Epithelial cell of esophagus (primary cell): Measurements from ENCODE around the gene ESRRA.

Experiments
- DNase-seq: peaks from one replicate; pipeline ENCODE4 v3.0.0; 2010; ENCODE audit warnings: low read depth
- H3K4me3 ChIP-seq: 2 replicates; pipeline ENCODE4 v1.5.1; 2011; ENCODE audit warnings: mild to moderate bottlenecking, low read length, control low read depth
- TF ChIP-seq, protein P1 (sequence below): IDR thresholded peaks from 2 replicates; pipeline ENCODE4 v1.5.1; 2011; ENCODE audit warnings: low read depth, mild to moderate bottlenecking, low read length, control low read depth, inconsistent platforms; ENCODE audit not compliant: insufficient read depth; ENCODE audit errors: missing control alignments

The ESRRA gene

DNA sequence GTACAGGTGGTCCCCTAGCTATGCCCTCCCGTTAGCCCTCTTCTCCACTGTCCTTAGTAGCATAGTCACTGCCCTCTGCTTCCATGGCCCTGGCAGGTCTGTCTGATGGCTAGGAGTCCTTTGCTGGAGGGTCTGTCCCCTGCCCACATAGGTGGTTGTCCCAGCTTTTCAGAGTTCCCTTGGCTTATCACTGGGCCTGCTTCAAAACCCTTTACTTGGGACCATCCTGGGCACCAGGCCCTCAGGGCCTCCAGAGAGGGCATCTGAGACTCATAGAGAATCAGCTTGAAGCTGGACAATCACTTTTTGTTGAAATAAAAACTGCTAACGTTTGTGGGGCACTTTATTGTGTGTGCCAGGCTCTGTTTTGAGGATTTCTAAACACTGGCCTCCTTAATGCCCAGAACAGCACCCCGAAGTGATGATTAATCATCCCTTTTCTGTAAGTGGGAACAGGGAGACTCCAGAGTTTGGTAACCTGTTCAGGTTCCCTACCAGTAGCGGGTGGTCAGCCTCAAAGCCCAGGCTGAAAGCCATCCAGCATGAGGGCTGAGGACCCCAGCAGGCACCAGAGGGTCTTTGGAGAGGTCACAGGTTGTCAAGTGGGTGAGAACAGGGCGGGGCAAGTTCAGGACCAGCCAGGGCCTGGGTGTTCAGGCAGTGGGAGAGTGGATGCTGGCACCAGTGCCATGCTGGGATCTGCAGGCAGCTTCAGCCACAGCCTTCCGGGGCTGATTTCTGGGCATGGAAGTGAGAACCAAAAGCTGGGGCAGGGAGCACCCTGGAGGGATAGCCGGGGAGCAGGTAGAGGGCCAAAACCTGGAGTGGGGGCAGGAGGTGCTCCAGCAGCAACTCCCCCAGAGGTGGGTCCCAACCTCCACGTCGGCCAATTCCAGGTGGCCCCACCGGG is 14.7 kb upstream of the ESRRA start:
- TF ChIP-seq, protein P1, sequence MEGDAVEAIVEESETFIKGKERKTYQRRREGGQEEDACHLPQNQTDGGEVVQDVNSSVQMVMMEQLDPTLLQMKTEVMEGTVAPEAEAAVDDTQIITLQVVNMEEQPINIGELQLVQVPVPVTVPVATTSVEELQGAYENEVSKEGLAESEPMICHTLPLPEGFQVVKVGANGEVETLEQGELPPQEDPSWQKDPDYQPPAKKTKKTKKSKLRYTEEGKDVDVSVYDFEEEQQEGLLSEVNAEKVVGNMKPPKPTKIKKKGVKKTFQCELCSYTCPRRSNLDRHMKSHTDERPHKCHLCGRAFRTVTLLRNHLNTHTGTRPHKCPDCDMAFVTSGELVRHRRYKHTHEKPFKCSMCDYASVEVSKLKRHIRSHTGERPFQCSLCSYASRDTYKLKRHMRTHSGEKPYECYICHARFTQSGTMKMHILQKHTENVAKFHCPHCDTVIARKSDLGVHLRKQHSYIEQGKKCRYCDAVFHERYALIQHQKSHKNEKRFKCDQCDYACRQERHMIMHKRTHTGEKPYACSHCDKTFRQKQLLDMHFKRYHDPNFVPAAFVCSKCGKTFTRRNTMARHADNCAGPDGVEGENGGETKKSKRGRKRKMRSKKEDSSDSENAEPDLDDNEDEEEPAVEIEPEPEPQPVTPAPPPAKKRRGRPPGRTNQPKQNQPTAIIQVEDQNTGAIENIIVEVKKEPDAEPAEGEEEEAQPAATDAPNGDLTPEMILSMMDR, result no peak
- H3K4me3 ChIP-seq, result no peak overlapping the region
- no peak for DNase-seq

DNA sequence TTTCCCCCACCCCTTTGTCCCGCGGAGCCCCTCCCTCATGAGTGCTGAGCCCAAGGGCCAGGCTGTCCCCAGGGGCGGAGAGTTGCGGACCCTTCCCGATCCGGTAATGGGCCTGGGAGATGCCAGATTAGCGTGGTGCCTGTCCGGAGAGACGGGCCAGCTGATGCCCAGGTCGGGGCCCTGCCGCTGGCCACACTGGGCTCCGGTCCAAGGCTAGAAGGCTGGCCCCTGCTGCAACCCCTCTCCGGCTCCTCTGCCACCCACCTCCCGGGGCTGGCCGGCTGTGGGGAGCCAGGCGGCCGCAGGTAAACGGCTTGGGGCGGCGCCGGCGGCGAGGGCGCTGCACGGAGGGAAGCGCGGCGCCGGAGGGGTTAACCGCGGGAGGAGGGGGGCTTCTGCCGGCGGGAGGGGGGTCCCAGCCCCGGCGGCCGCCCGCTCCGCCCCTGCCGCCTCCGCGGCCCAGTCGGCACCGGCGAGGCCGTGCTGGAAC is 14.0 kb upstream of the ESRRA start, which contains the start of gene KCNK4:
TSS of gene KCNK4 (plus strand) at position 41 of the 490 bp plus-strand sequence. CDS start 1,717 bp downstream, outside the sequence.
- DNase-seq, result no peak
- TF ChIP-seq, protein P1, result no peak
- H3K4me3 ChIP-seq, result no peak within 1 kb of the TSS

DNA sequence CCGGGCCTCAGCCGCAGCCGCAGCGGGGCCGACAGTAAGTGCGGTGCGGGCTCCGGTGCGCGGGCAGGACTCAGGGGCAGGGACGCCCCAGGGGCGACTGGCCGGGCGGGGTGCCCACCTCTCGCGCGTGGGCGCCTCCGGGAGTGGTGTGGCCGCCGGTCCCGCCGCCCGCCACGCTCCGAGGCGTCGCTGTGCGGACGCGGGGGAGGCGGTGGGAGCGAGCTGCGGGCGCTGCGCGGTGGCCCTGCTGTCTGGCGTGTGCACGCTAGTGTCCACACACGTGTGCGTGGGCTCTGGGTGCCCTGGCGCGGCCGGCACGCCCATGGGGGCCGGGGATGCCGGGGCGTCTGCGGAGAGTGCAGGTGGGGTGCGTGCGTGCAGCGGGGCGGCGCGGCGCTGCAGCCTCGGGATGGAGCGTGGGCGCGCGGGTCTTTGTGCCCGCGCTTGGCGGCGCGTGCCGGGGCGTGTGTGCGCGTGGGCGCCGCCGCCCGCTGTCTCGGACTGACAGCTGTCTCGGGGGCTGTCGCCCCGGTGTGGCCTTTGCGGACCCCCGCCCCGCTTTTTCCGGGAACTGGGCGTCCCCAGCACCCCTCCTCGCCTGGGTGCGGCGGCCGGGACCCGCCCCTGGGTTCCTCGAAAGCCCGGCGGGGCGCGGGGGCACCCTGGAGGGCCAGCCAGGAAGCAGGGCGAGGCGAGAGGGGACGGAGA is 13.4 kb upstream of the ESRRA start:
- TF ChIP-seq, protein P1, result no peak
- peak overlapping the region; percentile 3 for H3K4me3 ChIP-seq
- DNase-seq, result no peak

DNA sequence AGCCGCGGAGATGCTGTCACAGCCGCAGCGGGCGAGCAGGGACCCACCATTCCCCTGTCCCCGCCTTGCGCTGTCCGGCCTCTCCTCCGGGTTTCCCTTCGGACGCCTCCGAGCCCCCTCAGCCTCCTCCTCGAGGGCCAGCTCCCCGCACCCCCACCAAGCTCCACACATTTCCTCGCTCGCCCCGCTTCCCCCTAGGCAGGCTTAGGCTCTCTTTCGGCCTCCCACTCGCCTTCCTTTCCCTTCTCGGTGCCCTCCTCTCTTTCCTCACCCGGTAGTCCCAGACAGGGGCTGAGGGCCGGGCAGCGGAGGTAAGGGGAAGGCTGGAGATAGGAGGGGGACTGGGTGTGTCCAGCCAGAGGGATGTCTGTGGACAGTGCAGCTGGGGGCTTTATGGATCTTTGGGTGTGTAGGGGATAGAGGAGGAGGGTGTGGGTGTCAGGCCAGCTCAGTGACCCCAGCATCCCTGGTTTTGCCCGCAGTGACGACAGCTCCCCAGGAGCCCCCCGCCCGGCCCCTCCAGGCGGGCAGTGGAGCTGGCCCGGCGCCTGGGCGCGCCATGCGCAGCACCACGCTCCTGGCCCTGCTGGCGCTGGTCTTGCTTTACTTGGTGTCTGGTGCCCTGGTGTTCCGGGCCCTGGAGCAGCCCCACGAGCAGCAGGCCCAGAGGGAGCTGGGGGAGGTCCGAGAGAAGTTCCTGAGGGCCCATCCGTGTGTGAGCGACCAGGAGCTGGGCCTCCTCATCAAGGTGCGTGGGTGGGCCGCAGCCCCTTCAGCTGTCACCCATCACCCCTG is 12.7 kb upstream of the ESRRA start:
- H3K4me3 ChIP-seq, result peak overlapping the region; percentile 3
- TF ChIP-seq, protein P1, result no peak
- DNase-seq, result no peak

DNA sequence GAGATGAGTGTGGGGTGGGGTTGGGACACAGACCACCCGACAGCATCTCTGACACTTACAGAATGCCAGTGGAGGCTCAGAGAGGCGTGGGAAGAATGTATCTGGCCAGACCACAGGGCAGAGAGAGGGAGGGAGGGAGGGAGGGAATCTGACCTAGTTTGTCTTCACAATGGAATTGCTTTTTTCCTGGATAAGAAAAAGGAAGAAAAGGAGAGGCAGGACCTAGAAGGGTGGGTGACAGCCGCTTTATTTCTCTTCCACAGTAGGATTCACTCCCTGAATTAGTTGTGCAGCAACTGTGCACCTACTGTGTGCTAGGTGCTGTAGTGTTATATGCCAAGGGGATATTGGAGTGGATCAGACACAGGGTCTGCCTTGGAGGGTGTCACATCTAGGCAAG is 10.6 kb upstream of the ESRRA start:
- DNase-seq, result no peak
- TF ChIP-seq, protein P1, result no peak
- H3K4me3 ChIP-seq, result no peak overlapping the region

DNA sequence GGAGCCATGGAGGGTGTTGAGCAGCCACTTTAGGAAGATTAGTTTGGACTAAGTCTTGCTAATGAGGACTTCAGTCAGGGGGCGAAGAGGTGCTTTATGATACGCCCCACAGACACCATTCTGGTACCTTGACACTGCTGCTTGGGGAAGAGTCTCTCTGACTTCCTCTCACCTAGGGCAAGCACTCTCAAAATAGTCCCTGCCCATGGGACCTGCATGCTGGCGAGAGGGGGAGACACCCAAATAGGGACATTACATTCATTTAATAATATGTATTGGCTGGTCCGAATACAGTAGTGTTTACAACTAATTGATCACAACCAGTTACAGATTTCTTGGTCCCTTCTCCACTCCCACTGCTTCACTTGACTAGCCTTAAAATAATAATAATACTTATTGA is 9.6 kb upstream of the ESRRA start:
- TF ChIP-seq, protein P1, result no peak
- no peak for DNase-seq
- no peak overlapping the region for H3K4me3 ChIP-seq
